ENCODE measurements around the gene MSL3B.

- no peak for TF ChIP-seq CTCF (conservative IDR thresholded peaks at IDR 0.05; ENCODE audit: low read depth, low read length)
- no peak for TF ChIP-seq EZH2 (IDR thresholded peaks at IDR 0.05; ENCODE audit: borderline replicate concordance, low read depth, low read length, poor library complexity, severe bottlenecking)
These were observed 39.4 kb upstream of the MSL3B start for GRCh38 chr2:233907627-233908026.
